Measurements from ENCODE around the gene GAL3ST2. TPM values are rescaled to one million over a fixed set of nuclear protein-coding genes. Genes with fewer than 3 reads are reported as not detected.
"Not testable (repeated sequence)": the region's sequence is repeated elsewhere in the genome, so short reads cannot be mapped to it uniquely, and the experiment has no call there.

GAL3ST2 gene
- polyA plus RNA-seq, 3 donors: 0.22 to 0.40 (median 0.37) TPM

DNA sequence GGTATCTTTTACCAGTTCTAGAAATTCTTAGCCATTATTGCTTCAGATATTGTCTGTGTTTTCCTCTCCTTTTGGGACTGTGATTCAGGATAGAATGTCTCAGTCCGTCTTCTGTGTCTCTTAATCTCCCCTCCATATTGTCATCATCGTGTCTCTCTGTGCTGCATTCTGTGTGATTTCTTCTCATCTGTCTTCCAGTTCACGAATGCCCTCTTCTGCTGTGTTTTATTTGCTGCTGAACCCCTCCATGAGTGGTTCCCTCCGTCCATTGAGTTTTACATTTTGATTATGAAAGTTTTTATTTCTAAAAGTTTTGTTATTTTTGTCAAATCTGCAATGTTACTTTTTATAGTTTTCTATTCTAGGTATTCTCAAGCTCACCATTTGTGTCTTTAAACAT is 30.5 kb upstream of the GAL3ST2 start:
- no peak for DNase-seq (ENCODE audit: low read depth in 3 of 3, low spot score in 2 of 3)

DNA sequence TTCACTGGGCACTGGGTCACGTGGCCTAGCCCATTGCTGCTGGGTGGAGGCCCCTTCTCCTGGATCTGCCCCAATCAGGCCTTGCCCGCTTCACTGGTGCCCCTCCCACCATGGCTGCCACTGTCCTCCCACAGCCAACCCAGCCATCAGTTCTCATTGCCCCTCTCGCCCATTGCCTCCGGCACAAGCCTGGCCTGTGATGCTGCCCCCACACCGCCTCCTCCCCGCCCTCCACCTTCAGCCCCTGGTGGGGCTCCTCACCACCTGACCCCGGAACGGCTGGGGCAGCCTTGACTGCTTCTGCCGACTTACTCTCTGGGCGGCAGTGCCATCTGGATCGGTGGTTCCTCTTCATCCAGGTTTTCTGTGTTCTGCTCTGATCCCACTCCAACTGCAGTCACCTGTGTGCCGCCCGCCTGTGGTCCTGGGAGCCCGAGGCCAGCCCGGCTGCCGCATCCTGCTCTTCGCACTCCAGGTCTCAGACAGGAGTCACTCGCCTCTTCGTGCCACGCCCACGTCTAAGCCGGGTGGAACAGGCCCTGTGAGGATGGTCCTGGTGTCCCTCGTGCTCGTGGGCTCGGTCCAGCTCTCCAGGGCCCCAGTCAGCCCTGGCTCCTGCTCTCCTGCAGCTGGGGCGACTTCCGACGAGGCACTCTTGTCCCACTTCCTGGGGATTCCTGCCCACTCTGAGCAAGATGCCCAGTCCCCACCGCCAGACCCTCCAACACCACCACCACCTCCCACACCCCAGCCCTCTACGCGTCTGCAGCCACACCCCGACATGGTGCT is 28.0 kb upstream of the GAL3ST2 start:
- DNase-seq (ENCODE audit: low read depth in 3 of 3, low spot score in 2 of 3): no peak

- DNase-seq (ENCODE audit: low read depth in 3 of 3, low spot score in 2 of 3): no peak
These were observed 26.4 kb upstream of the GAL3ST2 start for GRCh38 chr2:241750076-241750840.

- no peak for DNase-seq (ENCODE audit: low read depth in 3 of 3, low spot score in 2 of 3)
These were observed 25.5 kb upstream of the GAL3ST2 start for GRCh38 chr2:241751152-241751551.

DNA sequence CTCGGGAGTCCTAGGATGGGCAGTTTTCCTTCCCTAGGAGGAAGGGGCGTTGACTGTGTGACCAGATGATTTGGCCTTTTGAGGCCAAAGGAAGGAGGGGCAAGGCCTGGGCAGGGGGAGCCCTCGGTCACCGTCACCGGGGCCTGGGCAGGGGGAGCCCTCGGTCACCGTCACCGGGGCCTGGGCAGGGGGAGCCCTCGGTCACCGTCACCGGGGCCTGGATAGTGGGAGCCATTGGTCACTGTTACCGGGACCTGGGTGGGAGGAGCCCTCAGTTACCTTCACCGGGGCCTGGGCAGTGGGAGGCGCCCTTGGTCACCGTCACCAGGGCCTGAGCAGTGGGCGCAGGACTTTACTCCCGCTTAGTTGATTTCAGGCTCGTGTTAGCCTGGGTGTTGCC is 24.8 kb upstream of the GAL3ST2 start:
- no peak for DNase-seq (ENCODE audit: low read depth in 3 of 3, low spot score in 2 of 3)

GRCh38 chr2:241752253-241752652 is 24.4 kb upstream of the GAL3ST2 start:
- no peak for DNase-seq (ENCODE audit: low read depth in 3 of 3, low spot score in 2 of 3)

DNA sequence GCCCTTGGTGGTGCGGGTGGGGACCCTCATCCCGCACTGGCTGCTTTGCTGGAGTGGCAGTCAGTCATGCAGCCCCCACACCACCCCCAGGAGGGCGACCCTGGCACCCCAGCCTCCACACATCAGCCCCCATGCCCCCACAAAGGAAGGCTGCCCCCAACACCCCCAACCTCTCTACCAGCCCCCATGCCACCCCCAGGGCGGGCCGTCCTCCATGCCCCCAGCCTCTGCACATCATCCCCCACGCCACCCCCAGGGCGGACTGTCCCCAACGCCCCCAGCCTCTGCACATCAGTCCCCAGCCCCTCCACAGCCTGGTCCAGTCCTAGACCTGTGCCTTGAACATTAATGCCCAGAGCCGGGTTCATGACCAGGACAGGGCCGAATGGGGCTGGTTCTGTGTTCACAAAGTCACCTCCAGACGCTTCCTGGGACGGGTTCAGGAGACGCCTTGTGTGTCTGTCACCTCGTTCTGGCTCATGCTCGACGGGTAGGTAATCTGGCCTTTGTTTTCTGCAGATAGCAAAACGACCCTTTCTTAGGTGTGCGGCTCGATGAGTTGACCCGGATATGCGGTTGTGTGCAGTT is 23.8 kb upstream of the GAL3ST2 start:
- no peak for DNase-seq (ENCODE audit: low read depth in 3 of 3, low spot score in 2 of 3)

GRCh38 chr2:241753493-241753892 is 23.1 kb upstream of the GAL3ST2 start:
- no peak for DNase-seq (ENCODE audit: low read depth in 3 of 3, low spot score in 2 of 3)

DNA sequence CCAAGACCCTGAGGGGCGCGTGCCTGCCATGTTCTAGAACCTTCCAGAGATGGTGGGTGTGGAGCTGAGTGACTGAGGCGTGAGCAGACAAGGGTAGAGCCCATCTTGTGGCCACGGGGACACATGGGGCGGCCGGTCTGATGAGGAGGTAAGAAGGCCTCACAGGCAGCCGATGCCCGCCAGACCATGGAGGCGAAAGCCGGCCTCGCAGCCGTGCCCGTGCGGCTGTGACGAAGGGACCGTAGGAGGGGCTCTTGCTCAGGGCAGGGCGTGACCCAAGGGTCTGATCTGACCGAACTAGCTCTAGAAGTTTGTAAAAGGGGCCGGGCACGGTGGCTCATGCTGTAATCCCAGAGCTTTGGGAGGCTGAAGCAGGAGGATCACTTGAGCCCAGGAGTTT is 22.6 kb upstream of the GAL3ST2 start:
- DNase-seq (ENCODE audit: low read depth in 3 of 3, low spot score in 2 of 3): no peak

GRCh38 chr2:241755166-241755565 is 21.5 kb upstream of the GAL3ST2 start:
- DNase-seq (ENCODE audit: low read depth in 3 of 3, low spot score in 2 of 3): no peak

- DNase-seq (ENCODE audit: low read depth in 3 of 3, low spot score in 2 of 3): no peak
These were observed 20.8 kb upstream of the GAL3ST2 start for GRCh38 chr2:241755777-241756176.

- DNase-seq (ENCODE audit: low read depth in 3 of 3, low spot score in 2 of 3): no peak
These were observed 17.4 kb upstream of the GAL3ST2 start for GRCh38 chr2:241759067-241759807.

DNA sequence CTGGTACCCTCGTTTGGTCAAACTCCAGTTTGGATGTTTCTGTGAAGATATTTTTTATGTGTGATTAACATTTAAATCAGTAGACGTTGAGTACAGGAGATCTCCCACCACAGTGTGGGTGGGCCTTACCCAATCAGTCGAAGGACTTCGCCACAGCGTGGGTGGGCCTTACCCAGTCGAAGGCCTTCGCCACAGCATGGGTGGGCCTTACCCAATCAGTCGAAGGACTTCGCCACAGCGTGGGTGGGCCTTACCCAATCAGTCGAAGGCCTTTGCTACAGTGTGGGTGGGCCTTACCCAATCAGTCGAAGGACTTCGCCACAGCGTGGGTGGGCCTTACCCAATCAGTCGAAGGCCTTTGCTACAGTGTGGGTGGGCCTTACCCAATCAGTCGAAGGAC is 16.7 kb upstream of the GAL3ST2 start:
- DNase-seq (ENCODE audit: low read depth in 3 of 3, low spot score in 2 of 3): not testable (repeated sequence)

- DNase-seq (ENCODE audit: low read depth in 3 of 3, low spot score in 2 of 3): no peak
These were observed 16.3 kb upstream of the GAL3ST2 start for GRCh38 chr2:241760301-241760771.

DNA sequence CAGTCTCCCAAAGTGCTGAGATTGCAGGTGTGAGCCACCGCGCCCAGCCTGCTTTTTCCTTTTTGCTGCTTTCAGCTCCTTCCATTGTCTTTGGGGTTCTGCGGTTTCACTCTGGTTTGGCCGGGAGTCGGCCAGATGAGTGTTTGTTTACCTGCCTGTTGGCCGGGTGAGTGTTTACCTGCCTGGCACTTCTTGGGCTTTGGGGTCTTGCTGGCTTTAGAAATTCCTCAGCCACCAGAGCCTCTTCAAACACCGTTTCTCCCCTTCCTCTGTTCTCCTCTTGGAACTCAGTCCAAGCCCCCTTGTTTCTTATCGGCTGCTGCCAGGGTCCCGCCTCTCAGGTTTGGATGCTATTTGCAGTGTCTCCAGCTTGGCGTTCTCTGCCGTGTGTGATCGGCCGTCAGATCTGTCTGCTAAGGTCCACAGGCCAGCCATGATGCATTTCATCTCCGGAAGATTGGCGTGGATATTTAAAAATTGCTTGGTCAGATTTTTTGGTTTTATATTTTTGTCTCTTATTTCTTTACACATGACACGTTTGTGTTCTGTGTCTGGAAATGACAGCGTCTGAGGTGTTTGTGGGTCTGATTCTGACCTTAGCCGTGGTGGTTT is 14.2 kb upstream of the GAL3ST2 start:
- DNase-seq (ENCODE audit: low read depth in 3 of 3, low spot score in 2 of 3): no peak

DNA sequence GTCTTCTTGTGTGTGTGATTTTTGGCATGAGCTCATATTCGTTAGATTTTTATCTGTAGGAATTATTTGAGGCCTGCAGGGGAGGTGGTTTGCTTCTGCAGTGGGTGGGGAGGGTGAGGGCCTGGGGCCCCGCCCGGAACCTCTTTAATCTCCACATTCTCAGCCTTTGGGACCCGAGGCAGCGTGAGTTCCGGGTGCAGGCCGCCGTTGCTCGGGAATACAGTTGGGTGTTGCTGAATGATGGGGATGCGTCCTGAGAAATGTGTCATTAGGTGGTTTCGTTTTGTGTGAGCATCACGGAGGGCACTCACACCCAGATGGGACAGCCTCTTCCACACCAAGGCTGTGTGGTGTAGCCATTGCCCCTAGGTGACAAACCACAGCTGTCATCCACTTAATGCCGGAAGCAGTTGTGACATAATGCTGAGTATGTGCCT is 13.7 kb upstream of the GAL3ST2 start:
- DNase-seq (ENCODE audit: low read depth in 3 of 3, low spot score in 2 of 3): no peak

- DNase-seq (ENCODE audit: low read depth in 3 of 3, low spot score in 2 of 3): no peak
These were observed 12.9 kb upstream of the GAL3ST2 start for GRCh38 chr2:241763551-241764274.

DNA sequence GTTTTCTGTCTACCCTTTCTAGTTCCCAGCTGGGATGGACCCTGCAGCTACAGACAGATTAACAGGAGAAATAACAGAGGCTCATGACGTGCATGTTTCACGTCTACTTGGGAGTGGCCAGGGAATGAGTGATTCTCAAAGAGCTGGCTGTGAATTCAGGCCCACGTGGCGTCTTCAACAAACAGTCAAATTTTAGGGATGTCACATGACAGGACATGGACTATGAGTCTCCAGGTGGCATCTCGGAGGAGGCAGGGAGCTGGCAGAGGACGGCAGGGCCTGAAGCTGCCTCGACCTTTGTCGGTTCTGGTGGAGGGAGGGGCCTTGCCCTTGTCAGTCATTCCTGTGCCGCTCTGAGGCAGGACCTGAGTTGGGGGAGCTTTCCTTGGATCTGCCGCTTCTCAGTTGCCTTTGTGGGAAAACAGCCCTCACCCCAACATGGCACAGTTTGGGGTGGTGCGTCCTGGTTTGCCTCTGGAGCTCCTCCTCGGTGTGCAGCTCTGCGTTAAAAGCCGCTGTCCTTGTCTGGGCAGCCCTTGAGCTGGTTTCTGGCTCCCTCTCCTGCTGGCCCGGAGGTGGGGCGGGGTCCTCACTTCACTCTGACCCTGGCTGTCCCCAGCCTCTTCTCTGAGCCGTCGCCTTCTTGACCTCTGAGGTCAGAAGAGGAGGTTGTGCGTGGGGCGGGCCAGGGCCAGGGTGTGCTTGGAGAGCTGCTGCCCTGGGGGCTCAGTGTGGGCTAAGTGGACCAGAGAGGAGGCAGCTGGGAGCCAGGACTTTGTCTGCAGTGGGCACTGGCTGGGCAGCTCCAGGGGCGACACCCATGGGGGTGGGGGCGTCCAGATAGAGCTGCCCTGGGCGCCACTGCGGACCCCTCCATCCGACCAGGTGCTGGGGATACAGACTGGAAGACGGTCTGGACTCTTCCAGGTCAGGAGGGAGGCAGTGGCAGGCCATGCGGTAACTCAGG is 12.1 kb upstream of the GAL3ST2 start:
- DNase-seq (ENCODE audit: low read depth in 3 of 3, low spot score in 2 of 3): no peak

Data from right renal cortex interstitium (tissue), 3 donors.